GM21619 (cell line): ENCODE results near the gene KCNH8.

Experiments
- ATAC-seq: cut with Tn5 transposase; IDR thresholded peaks from one replicate; pipeline ENCODE4 v1.9.1; 2021; ENCODE audit not compliant: unreplicated experiment

Gene KCNH8

GRCh38 chr3:19471138-19471537 is 322.8 kb downstream of the KCNH8 start:
- no peak for ATAC-seq

- no peak for ATAC-seq
These were observed 325.8 kb downstream of the KCNH8 start for GRCh38 chr3:19473971-19474580.

GRCh38 chr3:19476281-19476680 is 328.0 kb downstream of the KCNH8 start:
- ATAC-seq: no peak

DNA sequence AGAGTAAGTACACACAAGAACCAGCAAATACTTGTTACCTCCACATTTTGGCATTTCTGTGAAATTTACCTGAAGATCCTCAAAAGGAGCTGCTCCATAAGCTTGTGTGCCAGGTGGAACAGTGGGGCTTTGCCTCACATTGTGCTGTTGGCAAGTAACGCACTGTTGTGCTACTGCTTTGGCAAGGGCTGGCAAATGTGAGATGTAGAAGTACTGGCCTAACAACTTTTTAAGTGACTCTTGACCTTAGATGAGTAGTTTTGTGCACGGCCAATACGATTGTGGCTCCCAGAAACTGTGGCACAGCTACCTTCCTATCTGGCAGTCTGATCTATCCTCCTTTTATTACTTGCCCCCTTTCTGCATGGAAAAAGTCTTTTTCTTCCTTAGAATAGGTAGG is 337.0 kb downstream of the KCNH8 start:
- ATAC-seq: no peak

GRCh38 chr3:19487386-19487785 is 339.1 kb downstream of the KCNH8 start:
- ATAC-seq: no peak

- ATAC-seq: no peak
These were observed 340.6 kb downstream of the KCNH8 start for GRCh38 chr3:19488939-19489338.

DNA sequence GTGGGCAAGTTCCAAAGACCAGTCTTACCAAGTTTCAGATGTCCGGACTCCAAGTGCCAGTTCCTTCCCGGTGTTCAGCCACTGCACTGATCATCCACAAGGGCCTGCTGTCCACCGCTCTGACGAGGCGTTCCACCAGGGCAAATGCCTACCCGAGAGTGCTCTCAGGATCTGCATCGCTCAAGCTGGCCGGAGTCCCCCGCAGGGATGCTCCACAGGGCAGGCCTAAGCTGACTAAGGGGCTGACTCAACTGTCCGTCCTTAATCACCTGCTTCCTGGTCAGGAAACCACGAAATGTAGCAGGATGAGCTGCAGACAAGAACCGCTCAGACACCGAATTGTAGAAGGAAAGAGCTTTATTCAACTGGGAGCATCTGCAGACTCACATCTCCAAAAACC is 341.6 kb downstream of the KCNH8 start:
- no peak for ATAC-seq

DNA sequence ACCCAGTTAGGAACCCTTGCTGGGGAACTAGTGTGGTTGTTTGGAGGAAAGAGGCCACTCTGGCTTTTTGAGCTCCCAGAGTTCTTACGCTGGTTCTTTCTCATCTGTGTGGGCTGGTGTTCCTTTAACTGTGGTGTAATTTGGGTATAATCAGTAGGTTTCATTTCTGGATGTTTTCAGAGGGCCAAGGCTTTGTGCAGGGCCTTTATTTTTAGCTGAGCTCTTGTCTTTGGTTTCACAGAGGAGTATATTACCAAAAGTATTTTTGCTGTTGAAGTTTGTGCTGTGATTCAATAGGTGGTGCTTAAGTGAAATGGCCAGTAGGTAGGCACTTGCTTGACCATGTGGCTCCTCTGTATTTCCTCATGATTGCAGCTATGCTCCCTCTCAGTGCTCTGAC is 357.9 kb downstream of the KCNH8 start:
- ATAC-seq: no peak

DNA sequence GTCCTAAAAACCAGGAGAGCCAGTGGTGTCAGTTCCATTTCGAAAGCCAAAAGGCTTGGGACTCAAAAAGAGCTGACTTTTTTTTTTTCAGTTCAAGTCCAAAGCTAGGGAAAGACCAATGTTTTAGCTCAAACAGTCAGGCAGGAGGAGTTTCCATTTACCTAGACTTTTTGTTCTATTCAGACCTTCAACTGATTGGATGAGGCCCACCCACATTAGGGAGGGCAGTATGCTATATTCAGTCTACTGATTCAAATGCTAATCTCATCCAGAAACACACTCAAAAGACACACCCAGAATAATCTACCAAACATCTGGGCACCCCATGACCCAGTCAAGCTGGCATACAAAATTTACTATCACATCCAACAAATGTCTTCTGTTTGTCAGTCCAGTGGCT is 374.0 kb downstream of the KCNH8 start:
- ATAC-seq: no peak

DNA sequence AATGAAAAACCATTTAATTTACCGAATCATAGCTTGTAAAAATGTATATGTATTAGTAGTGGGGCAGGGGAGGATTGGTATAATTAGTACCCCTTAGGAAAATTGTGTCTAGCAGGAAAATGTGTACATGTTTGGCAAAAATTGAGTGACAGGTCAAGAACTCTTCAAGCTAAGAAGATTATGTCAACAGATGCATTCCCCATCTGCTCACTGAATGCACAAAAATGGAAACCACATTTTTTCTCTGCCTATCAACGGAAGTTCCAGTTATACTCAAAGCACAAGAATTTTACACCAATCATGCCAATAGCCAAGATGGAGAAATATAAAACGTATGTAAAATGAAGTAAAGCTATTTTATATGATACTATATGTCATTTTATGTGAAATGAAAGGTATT is 377.8 kb downstream of the KCNH8 start:
- ATAC-seq: no peak

DNA sequence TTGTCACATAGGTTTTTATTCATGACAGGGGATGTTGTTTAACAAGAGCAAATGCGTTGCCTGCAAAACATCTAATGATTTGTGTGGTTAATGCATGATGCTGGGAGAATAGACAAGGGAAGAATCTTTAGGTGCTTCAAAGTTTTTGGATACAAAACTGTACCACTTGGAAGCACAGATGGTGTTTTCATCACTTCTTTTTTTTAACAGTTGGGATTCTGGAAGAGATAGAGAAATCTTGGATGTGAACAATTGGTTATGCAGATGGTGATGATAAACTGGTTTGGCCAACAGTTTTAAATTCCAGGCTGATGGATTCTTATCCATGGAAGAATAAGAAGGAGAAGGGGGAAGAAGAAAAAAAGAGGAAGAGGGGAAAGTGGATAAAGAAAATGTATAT is 379.4 kb downstream of the KCNH8 start:
- ATAC-seq: no peak

DNA sequence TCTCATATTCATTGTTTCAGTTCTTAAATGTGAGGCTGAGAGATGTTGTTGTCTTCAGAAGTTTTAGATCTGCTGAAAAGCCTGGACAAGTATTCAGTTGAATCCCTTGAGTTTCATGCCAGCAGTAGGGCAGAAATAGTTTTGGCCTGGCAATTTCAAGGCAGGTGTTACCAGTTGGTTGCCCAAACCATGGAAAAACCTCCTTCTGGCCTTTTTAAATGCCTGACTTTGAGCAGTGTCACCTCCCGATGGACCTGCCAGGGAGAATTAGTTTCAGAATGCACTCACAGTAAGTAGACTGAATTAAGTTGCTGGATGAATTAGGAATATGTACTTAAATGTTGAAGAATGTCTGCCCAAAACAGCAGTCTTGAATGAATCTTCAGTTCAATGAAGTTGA is 383.1 kb downstream of the KCNH8 start:
- no peak for ATAC-seq

DNA sequence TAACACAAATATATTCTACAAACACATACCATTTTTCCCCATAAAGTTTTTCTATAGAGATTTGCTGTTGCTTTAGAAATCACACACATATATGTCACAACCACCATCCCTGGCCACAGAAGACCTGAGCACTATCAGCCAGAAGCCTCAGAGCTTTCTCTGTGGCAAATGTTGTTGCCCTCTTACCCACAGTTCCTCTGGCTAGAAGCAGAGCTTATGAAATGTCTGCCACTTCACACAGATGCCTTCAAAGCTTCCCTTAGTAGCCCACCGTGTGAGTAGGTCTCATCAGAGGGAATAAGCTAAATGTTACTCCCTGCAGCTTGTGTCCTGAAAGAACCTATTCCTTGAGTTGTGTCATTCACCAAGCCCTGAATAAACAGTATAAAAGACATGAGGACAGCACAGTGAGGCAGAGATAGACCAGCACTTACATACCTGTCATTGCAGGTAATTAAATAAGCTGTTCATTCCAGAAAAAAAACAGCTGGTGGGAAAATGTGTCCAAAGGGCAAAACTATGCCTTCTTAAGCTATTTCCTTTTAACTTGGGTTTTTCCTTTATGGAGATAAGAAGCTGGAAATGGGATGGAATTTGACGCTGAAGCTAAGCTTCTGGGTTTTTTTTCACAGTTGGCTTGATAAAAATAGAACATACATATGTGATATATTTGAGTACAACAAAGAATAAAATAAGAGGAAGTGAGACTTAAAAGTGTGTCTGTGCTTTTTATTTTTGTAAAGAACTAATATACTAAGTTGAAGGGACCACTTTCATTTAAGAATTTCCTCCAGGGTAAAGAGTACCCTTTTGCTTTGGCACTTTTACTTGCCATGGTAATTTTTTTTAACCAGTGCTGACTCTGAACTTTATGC is 391.4 kb downstream of the KCNH8 start:
- ATAC-seq: peak; percentile 65

- ATAC-seq: peak; percentile 37
These were observed 392.2 kb downstream of the KCNH8 start for GRCh38 chr3:19540464-19540863.

GRCh38 chr3:19541284-19541683 is 393.0 kb downstream of the KCNH8 start:
- no peak for ATAC-seq

GRCh38 chr3:19543212-19543841 is 395.0 kb downstream of the KCNH8 start:
- peak; percentile 36 for ATAC-seq

GRCh38 chr3:19547665-19548464 is 399.6 kb downstream of the KCNH8 start:
- ATAC-seq: no peak

DNA sequence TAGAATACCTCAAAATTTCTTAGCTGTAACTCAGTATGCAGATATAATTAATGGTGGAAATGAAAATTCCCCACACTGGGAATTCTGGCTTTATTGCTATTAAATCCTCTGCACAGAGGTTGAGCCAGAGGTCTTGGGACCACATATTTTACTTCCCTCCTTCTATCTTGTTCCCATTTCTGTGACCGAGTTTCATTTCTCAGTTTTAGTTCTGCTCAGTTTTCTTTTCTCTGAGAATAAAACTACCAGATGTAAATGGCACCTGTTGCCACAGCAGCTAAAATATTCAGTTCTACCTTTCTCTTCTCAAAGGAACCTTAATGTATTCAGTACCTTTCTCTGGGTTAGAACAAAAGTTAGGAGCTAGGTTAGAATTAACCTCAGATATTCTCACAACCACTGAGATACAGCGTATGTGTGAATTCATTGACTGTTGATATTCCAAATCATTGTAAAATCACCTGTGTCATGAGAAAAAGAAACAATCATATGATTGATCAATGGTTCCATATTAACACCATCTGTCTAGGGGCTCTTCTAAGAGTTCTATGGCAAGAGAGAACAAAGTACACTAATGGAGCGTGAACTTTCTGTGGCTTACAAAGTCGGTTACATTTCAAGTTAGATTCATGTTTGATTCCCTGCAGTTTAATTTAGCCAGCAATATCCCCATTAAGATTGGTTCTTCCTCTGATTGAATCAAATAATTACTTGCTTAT is 411.6 kb downstream of the KCNH8 start:
- ATAC-seq: peak; percentile 96

GRCh38 chr3:19573644-19574043 is 425.3 kb downstream of the KCNH8 start:
- ATAC-seq: no peak

DNA sequence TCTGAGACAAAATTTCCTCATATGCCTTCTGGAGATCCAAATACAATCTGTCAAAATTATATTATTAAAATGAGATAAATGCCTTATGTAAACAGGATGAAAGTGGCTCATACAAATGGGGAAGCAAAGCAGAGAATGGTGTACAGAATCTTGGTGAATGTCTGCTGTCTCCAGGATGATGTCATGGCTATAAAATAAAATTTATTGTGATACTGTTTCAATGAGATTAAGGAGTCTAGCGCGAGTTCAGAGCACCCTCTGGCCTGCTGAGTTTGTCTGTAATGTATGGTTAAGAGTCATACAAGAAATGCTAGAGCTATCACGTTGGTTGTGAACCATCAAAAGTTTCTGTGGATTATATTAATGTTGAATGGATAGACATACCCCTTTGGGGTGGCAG is 426.0 kb downstream of the KCNH8 start:
- no peak for ATAC-seq

- no peak for ATAC-seq
These were observed 428.0 kb downstream of the KCNH8 start for GRCh38 chr3:19576343-19576742.
